NOMO-1 (cell line): ENCODE measurements around the gene VEZT.

ENCODE experiments used
- DNase-seq, 2 experiments: peaks; one replicate each; lab custom pipeline; 2025; ENCODE audit not compliant: unreplicated experiment in 2 of 2; lab: John Stamatoyannopoulos, UW

The VEZT gene

GRCh38 chr12:95200128-95200894 is 17.3 kb upstream of the VEZT start:
- DNase-seq = no peak

- no peak for DNase-seq
Observed at GRCh38 chr12:95201056-95201670, 16.4 kb upstream of the VEZT start.

- no peak for DNase-seq
Observed at GRCh38 chr12:95202691-95203486, 14.7 kb upstream of the VEZT start.

- no peak for DNase-seq
Observed at GRCh38 chr12:95203487-95204030, 14.0 kb upstream of the VEZT start.

GRCh38 chr12:95204141-95204866 is 13.3 kb upstream of the VEZT start:
- DNase-seq = peak in 1 of 2 experiments; percentile 22

- DNase-seq = no peak
Observed at GRCh38 chr12:95205016-95205624, 12.5 kb upstream of the VEZT start.

- no peak for DNase-seq
Observed at GRCh38 chr12:95205685-95206084, 11.9 kb upstream of the VEZT start.

GRCh38 chr12:95206916-95207315 is 10.7 kb upstream of the VEZT start:
- DNase-seq = no peak

- DNase-seq = no peak
Observed at GRCh38 chr12:95207407-95207806, 10.2 kb upstream of the VEZT start.

- no peak for DNase-seq
Observed at GRCh38 chr12:95208678-95209077, 8.9 kb upstream of the VEZT start.

GRCh38 chr12:95212586-95212985 is 5.0 kb upstream of the VEZT start:
- no peak for DNase-seq

GRCh38 chr12:95213119-95213518 is 4.5 kb upstream of the VEZT start:
- DNase-seq = no peak

GRCh38 chr12:95213928-95214327 is 3.7 kb upstream of the VEZT start:
- no peak for DNase-seq

GRCh38 chr12:95214466-95214865 is 3.1 kb upstream of the VEZT start:
- DNase-seq = no peak

GRCh38 chr12:95215949-95216348 is 1.7 kb upstream of the VEZT start:
- peak; percentile 22 to 67 for DNase-seq

GRCh38 chr12:95216711-95217376 is 763 bp upstream of the VEZT start:
- no peak for DNase-seq

- DNase-seq = peak; percentile 34 to 52
Observed at GRCh38 chr12:95218150-95219133, 835 bp downstream of the VEZT start.

GRCh38 chr12:95220190-95220589 is 2.6 kb downstream of the VEZT start:
- no peak for DNase-seq

- DNase-seq = no peak
Observed at GRCh38 chr12:95220726-95221125, 3.1 kb downstream of the VEZT start.
